Psoas muscle (tissue), 8 donors: ENCODE measurements around the gene SMIM14. TPM values are rescaled to one million over a fixed set of nuclear protein-coding genes. Genes with fewer than 3 reads are reported as not detected.

Experiments used
- ATAC-seq, 4 donors: fragments of 200-7000 bp; cut with Tn5 transposase; one replicate each; pipeline ENCODE4 v1.9.1; 2020; ENCODE audit warnings: moderate library complexity in 3 of 4, mild to moderate bottlenecking in 2 of 4
- DNase-seq, 2 donors: peaks; one replicate each; pipeline ENCODE4 v3.0.0-alpha.2; 2020
- H3K27ac ChIP-seq: fragments of 200-600 bp; one replicate; pipeline ENCODE4 v1.8.0; 2022
- H3K27me3 ChIP-seq, 3 donors: fragments of 200-600 bp in 1 of 3; one replicate each; pipeline versions ENCODE4 v1.6.1 to v1.8.0; 2013 to 2022; ENCODE audit warnings: low read length in 2 of 3, mild to moderate bottlenecking in 2 of 3, moderate library complexity in 1 of 3; ENCODE audit not compliant: insufficient read depth in 3 of 3
- H3K36me3 ChIP-seq, 2 donors: fragments of 200-600 bp in 1 of 2; one replicate each; pipeline versions ENCODE4 v1.6.1 to v1.8.0; 2013 to 2022; ENCODE audit warnings: low read depth in 1 of 2, mild to moderate bottlenecking in 1 of 2, moderate library complexity in 1 of 2; ENCODE audit not compliant: insufficient read depth in 1 of 2
- H3K4me1 ChIP-seq: fragments of 200-600 bp; one replicate; pipeline ENCODE4 v1.8.0; 2022
- H3K4me3 ChIP-seq: fragments of 200-600 bp; one replicate; pipeline ENCODE4 v1.8.0; 2022; ENCODE audit warnings: mild to moderate bottlenecking
- H3K9me3 ChIP-seq: fragments of 200-600 bp; one replicate; pipeline ENCODE4 v1.8.0; 2022
- CTCF ChIP-seq: fragments of 200-600 bp; IDR thresholded peaks from one replicate; pipeline ENCODE4 v1.8.0; 2022; ENCODE audit warnings: antibody characterized with exemption
- WGBS, 3 donors: extraction: QIAGEN DNeasy Blood & Tissue Kit; methylation state at CpG; one replicate each; pipeline versions ENCODE4 v1.1.6 to v1.1.7; 2013; 5-methylcytosine and 5-hydroxymethylcytosine counted together
- intact Hi-C, 2 donors: fragments of 100-400 bp; cut with DNase I; formaldehyde crosslinking; loops; one replicate each; pipeline versions ENCODE4 v1.11.0 to v1.14.2; 2022
- polyA plus RNA-seq, 3 donors: library from polyadenylated mRNA; stranded (reverse); fragments of 200-250 nt; gene quantifications; one replicate each; pipeline ENCODE4 v1.2.3, GENCODE V29; 2013
- total RNA-seq, 4 donors: library from RNA; stranded (reverse); fragmentation: NEBNext Ultra II Directional in 2 of 4; extraction: Animal tissue kit (Norgen Biotek cat#: 25700) in 2 of 4; gene quantifications; one replicate each; pipeline versions ENCODE4 v1.2.1 to v1.2.4, GENCODE V29; 2021 to 2023
- donor health status: healthy with polysubstance abuse.
- donor health status: DM: no; HTN: no; CAD: no; lungs with moderate emphysema.
- donor health status: Bipolar disorder and iron deficiency.
- donor health status: healthy.
- donor health status: DM: yes; HTN: yes; CAD: no.
- donor health status: DM: no; HTN: no; CAD: no.
- donor health status: DM: no; HTN: no; CAD: no.
- donor health status: DM: yes; HTN: yes; CAD: no.

Gene SMIM14
- total and polyA plus RNA-seq, 7 donors, result 2.2 to 8.4 (median 6.0) TPM

DNA sequence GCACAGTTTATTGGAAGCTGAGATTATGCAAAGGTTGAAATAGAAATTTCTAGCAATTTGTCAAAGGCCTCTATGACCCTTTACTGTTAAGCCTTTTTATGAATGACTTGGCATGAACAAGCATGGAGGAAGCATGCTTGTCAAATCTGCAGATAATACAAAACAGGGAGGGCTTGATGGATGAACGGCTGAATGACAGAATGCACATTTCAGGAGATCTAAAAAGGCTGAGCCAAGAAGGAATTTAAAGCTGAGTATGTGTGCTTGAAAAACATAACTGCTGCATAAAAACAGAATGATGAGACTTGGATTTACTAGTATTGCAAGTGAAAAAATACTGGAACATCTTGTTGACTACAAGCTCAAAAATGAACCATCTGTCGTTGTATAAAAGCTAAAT, 30.2 kb upstream of the SMIM14 start:
- H3K9me3 ChIP-seq, result no peaks in the 10 kb centered on the region
- whole genome bisulfite sequencing, 3 donors, result 47 to 60% (median 49%) methylated on average over 2 of the region's 2 CpGs
- intact Hi-C loops, result no loop called here
- H3K27me3 ChIP-seq, result no peaks in the 10 kb centered on the region
- H3K36me3 ChIP-seq, result no peaks in the 10 kb centered on the region
- no peak overlapping the region for H3K27ac ChIP-seq
- H3K4me3 ChIP-seq, result no peak overlapping the region
- no peak for TF ChIP-seq CTCF
- DNase-seq (no peak), ATAC-seq (no peak)
- no peaks in the 10 kb centered on the region for H3K4me1 ChIP-seq

DNA sequence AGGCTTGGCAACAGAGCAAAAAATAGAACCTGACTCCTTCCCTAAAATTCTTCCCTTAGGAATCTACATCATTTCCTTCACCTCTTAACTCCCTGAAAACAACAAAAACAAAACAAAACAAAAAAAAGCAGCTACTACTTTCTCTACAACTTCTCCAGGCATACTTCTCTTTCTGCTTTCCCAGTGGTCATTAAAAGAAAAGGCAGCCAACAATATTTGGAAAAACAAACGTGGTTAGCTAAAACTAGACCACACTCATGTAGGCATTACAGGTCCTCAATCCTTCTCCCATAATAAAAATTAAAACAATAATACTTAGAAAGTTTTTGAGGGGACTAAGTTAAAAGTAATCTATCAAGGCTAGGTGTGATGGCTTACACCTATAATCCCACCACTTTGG, 29.0 kb upstream of the SMIM14 start:
- intact Hi-C loops, result no loop called here
- TF ChIP-seq CTCF, result no peak
- WGBS, 3 donors, result 17 to 36% (median 17%) methylated on average over 1 of the region's 1 CpG

DNA sequence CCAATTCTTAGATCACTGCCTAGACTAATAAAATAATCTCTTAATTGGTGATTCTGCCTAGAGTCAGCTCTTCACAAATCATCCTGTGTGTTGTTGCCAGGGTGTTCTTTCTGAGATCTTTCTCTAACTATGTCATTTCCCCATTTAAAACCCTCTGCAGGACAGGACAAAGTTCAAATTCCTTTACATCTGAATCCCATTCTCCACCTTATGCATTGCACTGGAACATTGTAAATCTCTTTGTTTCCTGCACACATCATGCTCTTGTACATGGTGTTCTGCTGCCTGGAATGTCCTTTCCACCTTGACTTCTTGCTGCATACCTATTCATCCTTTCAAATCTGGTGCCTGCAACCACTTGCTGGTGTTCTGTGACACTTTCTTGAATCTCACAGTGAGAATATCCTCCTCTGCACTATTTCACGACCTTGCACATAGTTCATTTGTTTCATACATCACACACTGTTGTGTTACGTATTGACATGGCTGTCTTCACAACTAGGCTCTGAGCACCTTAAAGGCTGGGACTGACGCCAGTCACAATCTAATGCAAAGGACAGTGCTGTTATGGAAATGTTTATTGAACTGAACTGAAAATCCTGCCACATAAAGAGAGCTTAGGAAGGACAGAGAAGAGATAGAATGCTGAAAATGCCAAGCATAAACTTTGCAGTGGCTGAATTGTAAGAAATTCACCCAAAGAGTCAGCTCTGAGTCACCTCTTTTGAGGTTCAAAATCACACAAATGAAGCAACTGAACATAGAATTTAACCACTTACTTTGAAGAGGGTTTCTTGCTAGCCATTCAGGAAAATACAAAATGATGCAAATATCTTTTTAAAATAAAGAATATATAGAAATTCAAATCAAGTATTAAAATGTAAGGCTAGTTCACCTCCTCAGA, 26.4 kb upstream of the SMIM14 start:
- TF ChIP-seq CTCF, result no peak
- WGBS, 3 donors, result 76 to 81% (median 79%) methylated on average over 3 of the region's 3 CpGs
- intact Hi-C loops, result no loop called here

More for the DNA sequence above, 29.0 kb upstream of the SMIM14 start:
- no peak overlapping the region for H3K4me3 ChIP-seq
- H3K4me1 ChIP-seq, result no peaks in the 10 kb centered on the region
- ATAC-seq (no peak), DNase-seq (no peak)
- no peaks in the 10 kb centered on the region for H3K9me3 ChIP-seq
- H3K27ac ChIP-seq, result no peak overlapping the region
- no peaks in the 10 kb centered on the region for H3K27me3 ChIP-seq
- no peaks in the 10 kb centered on the region for H3K36me3 ChIP-seq

GRCh38 chr4:39662683-39663082, 24.0 kb upstream of the SMIM14 start:
- no peak for TF ChIP-seq CTCF
- DNase-seq (no peak), ATAC-seq (no peak)
- Histone ChIP-seq H3K4me1 (no peaks in the 10 kb centered on the region), H3K4me3 (no peak overlapping the region), H3K36me3 (no peaks in the 10 kb centered on the region), H3K27me3 (no peaks in the 10 kb centered on the region), H3K9me3 (no peaks in the 10 kb centered on the region), H3K27ac (no peak overlapping the region)
- 83 to 86% (median 86%) methylated on average over 7 of the region's 7 CpGs for WGBS, 3 donors
- intact Hi-C loops, result no loop called here

More for the DNA sequence above, 26.4 kb upstream of the SMIM14 start:
- no peaks in the 10 kb centered on the region for H3K4me1 ChIP-seq
- no peaks in the 10 kb centered on the region for H3K27me3 ChIP-seq
- no peaks in the 10 kb centered on the region for H3K9me3 ChIP-seq
- no peak overlapping the region for H3K4me3 ChIP-seq
- ATAC-seq, result no peak
- no peak for DNase-seq
- H3K36me3 ChIP-seq, result no peaks in the 10 kb centered on the region
- no peak overlapping the region for H3K27ac ChIP-seq
